Glutamatergic neuron (in vitro differentiated cells): Measurements from ENCODE around the gene PIH1D1. TPM values are rescaled to one million over a fixed set of nuclear protein-coding genes. Genes with fewer than 3 reads are reported as not detected.

ENCODE experiments used
- DNase-seq: peaks from one replicate; pipeline ENCODE4 v3.0.0; 2022
- H3K27ac Mint-ChIP-seq: one replicate; pipeline ENCODE4 v1.8.0; 2020; ENCODE audit warnings: mild to moderate bottlenecking, mixed read lengths, inconsistent platforms; ENCODE audit not compliant: unreplicated experiment
- H3K27me3 Mint-ChIP-seq: one replicate; pipeline ENCODE4 v1.8.0; 2020; ENCODE audit warnings: mild to moderate bottlenecking, moderate library complexity, mixed read lengths, inconsistent platforms; ENCODE audit not compliant: unreplicated experiment
- H3K36me3 Mint-ChIP-seq: one replicate; pipeline ENCODE4 v1.8.0; 2020; ENCODE audit warnings: mild to moderate bottlenecking, mixed read lengths, inconsistent platforms; ENCODE audit not compliant: unreplicated experiment
- H3K4me1 Mint-ChIP-seq: one replicate; pipeline ENCODE4 v1.8.0; 2020; ENCODE audit warnings: mild to moderate bottlenecking, low read depth, mixed read lengths, inconsistent platforms; ENCODE audit not compliant: unreplicated experiment
- H3K4me3 Mint-ChIP-seq: one replicate; pipeline ENCODE4 v1.8.0; 2020; ENCODE audit warnings: mild to moderate bottlenecking, mixed read lengths, inconsistent platforms; ENCODE audit not compliant: unreplicated experiment
- H3K9me3 Mint-ChIP-seq: one replicate; pipeline ENCODE4 v1.8.0; 2020; ENCODE audit warnings: mild to moderate bottlenecking, moderate library complexity, mixed read lengths, inconsistent platforms; ENCODE audit not compliant: unreplicated experiment
- CTCF ChIP-seq: fragments of 200-600 bp; sonication (generic); IDR thresholded peaks from one replicate; pipeline ENCODE4 v1.5.0; 2021; ENCODE audit not compliant: partially characterized antibody, unreplicated experiment
- total RNA-seq: library from RNA; stranded (reverse); fragmentation: NEBNext Ultra II Directional; extraction: Animal tissue kit (Norgen Biotek cat#: 25700); gene quantifications from one replicate; pipeline ENCODE4 v1.2.1, GENCODE V29; 2021; ENCODE audit not compliant: unreplicated experiment

PIH1D1 gene
- total RNA-seq, 1 donor from 2014 or later: 104 TPM

- Mint-ChIP-seq H3K36me3 (no peaks in the 10 kb centered on the region), H3K27me3 (peaks cover 2% of the 10 kb centered on the region), H3K4me3 (no peak overlapping the region), H3K4me1 (no peaks in the 10 kb centered on the region), H3K27ac (no peak overlapping the region), H3K9me3 (peaks cover 2% of the 10 kb centered on the region)
- DNase-seq: no peak
- no peak for TF ChIP-seq CTCF
Measured at GRCh38 chr19:49481020-49481683, 29.5 kb upstream of the PIH1D1 start.

GRCh38 chr19:49479975-49480628 lies 28.5 kb upstream of the PIH1D1 start:
- Mint-ChIP-seq H3K27me3 (peaks cover 4% of the 10 kb centered on the region), H3K36me3 (no peaks in the 10 kb centered on the region), H3K27ac (no peak overlapping the region), H3K4me1 (peaks cover 2% of the 10 kb centered on the region), H3K4me3 (no peak overlapping the region), H3K9me3 (peaks cover 2% of the 10 kb centered on the region)
- no peak for TF ChIP-seq CTCF
- no peak for DNase-seq

GRCh38 chr19:49475995-49476880 lies 24.6 kb upstream of the PIH1D1 start:
- Mint-ChIP-seq H3K36me3 (no peaks in the 10 kb centered on the region), H3K9me3 (peaks cover 3% of the 10 kb centered on the region), H3K27ac (peak overlapping the region; percentile 73), H3K4me1 (peaks cover 4% of the 10 kb centered on the region), H3K27me3 (peaks cover 6% of the 10 kb centered on the region), H3K4me3 (peak overlapping the region; percentile 48)
- TF ChIP-seq CTCF: peak; percentile 53
- peak; percentile 92 for DNase-seq

GRCh38 chr19:49475191-49475917 lies 23.7 kb upstream of the PIH1D1 start:
- Mint-ChIP-seq H3K4me3 (peak overlapping the region; percentile 65), H3K4me1 (peaks cover 7% of the 10 kb centered on the region), H3K27ac (peak overlapping the region; percentile 94), H3K27me3 (peaks cover 6% of the 10 kb centered on the region), H3K36me3 (no peaks in the 10 kb centered on the region), H3K9me3 (peaks cover 3% of the 10 kb centered on the region)
- DNase-seq: no peak
- TF ChIP-seq CTCF: no peak
